Loucy (cell line): Measurements from ENCODE around the gene GABBR2.
"Not testable (repeated sequence)": the region's sequence is repeated elsewhere in the genome, so short reads cannot be mapped to it uniquely, and the experiment has no call there.

ENCODE experiments used
- H2AFZ ChIP-seq: fragments of 200-600 bp; sonication (generic); 2 replicates; pipeline ENCODE4 v1.6.0; 2016; ENCODE audit warnings: antibody characterized with exemption, mild to moderate bottlenecking, low read length, moderate library complexity
- H3F3A ChIP-seq: fragments of 200-600 bp; 2 replicates; pipeline ENCODE4 v1.6.0; 2016; ENCODE audit warnings: antibody characterized with exemption, low read depth, mild to moderate bottlenecking
- H3K27me3 ChIP-seq: fragments of 200-600 bp; sonication (generic); 2 replicates; pipeline ENCODE4 v1.6.1; 2014; ENCODE audit warnings: low read length, mild to moderate bottlenecking; ENCODE audit not compliant: insufficient read depth, poor library complexity, severe bottlenecking
- H3K36me3 ChIP-seq: fragments of 200-600 bp; sonication (generic); 2 replicates; pipeline ENCODE4 v1.6.1; 2016; ENCODE audit warnings: low read length; ENCODE audit not compliant: insufficient read depth
- H3K4me1 ChIP-seq: fragments of 200-600 bp; sonication (generic); 2 replicates; pipeline ENCODE4 v1.5.1; 2014; ENCODE audit warnings: low read length, mild to moderate bottlenecking; ENCODE audit not compliant: insufficient read depth, poor library complexity, severe bottlenecking
- H3K4me2 ChIP-seq: fragments of 200-600 bp; sonication (generic); 2 replicates; pipeline ENCODE4 v1.6.0; 2014; ENCODE audit warnings: antibody characterized with exemption, low read length, low read depth, mild to moderate bottlenecking; ENCODE audit not compliant: poor library complexity, severe bottlenecking
- H3K4me3 ChIP-seq: fragments of 200-600 bp; sonication (generic); 2 replicates; pipeline ENCODE4 v1.5.1; 2014; ENCODE audit warnings: low read length, mild to moderate bottlenecking, mixed read lengths; ENCODE audit not compliant: poor library complexity, severe bottlenecking
- H3K79me2 ChIP-seq: fragments of 200-600 bp; sonication (generic); 2 replicates; pipeline ENCODE4 v1.6.1; 2014; ENCODE audit warnings: low read length; ENCODE audit not compliant: insufficient read depth
- H3K9ac ChIP-seq: fragments of 200-600 bp; sonication (generic); 2 replicates; pipeline ENCODE4 v1.6.0; 2014; ENCODE audit warnings: mild to moderate bottlenecking, low read depth, low read length, moderate library complexity; ENCODE audit not compliant: poor library complexity, severe bottlenecking
- H3K9me2 ChIP-seq: fragments of 200-600 bp; sonication (generic); replicated peaks from 2 replicates; pipeline ENCODE4 v1.6.1; 2016; ENCODE audit warnings: low read depth, low read length, mixed read lengths
- H3K9me3 ChIP-seq: fragments of 200-600 bp; sonication (generic); 2 replicates; pipeline ENCODE4 v1.6.1; 2014; ENCODE audit warnings: mild to moderate bottlenecking, antibody characterized with exemption, low read length, low read depth; ENCODE audit not compliant: insufficient read depth
- H4K20me1 ChIP-seq: fragments of 200-600 bp; sonication (generic); 2 replicates; pipeline ENCODE4 v1.6.0; 2014; ENCODE audit warnings: antibody characterized with exemption, low read length, mild to moderate bottlenecking; ENCODE audit not compliant: insufficient read depth, poor library complexity, severe bottlenecking
- EZH2phosphoT487 ChIP-seq: fragments of 200-600 bp; IDR thresholded peaks from 2 replicates; pipeline ENCODE4 v1.6.1; 2018; ENCODE audit warnings: antibody characterized with exemption, mild to moderate bottlenecking, moderate library complexity, borderline replicate concordance
- TF ChIP-seq, protein P1 (sequence below): fragments of 200-600 bp; sonication (generic); conservative IDR thresholded peaks from 2 replicates; pipeline ENCODE4 v1.5.1; 2014; ENCODE audit warnings: mild to moderate bottlenecking, antibody characterized with exemption, low read length

GABBR2 gene

DNA sequence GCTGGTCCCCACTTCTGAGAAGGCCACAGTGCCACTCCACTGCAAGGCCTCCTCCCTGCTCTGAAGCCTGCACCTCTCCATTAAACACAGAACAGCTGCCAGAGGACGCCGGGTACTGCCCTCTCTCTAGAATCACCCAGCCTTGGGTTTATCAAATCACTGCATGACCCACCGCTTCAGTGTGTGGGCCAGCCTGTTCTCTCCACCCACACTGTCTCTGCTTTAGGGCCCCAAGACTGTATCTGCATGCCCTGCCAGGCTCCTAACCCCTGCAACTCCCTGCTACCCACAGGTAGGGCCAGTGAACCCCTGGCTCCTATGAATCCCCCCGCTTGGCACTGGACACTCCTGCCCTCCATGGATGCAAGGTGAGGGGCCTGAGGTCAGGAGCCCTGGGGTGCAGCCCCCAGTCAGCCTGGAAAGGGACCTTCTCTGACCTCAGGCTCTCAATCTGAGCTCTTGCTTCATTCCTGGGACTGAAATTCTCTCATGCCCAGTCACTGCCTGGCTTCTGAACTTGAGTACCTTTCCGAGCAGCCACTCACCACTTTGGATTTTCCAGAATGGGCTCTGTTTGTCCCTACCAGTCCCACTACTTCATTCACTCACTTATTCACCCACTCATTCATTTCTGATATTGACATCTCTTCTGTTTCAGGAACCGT lies 206.3 kb downstream of the GABBR2 start:
- no peak overlapping the region for H3K9ac ChIP-seq
- H3K79me2 ChIP-seq: no peaks in the 10 kb centered on the region
- H3K4me1 ChIP-seq: no peaks in the 10 kb centered on the region
- H3K4me2 ChIP-seq: no peak overlapping the region
- no peak overlapping the region for H2AFZ ChIP-seq
- no peak for TF ChIP-seq EZH2phosphoT487
- TF ChIP-seq, protein P1, sequence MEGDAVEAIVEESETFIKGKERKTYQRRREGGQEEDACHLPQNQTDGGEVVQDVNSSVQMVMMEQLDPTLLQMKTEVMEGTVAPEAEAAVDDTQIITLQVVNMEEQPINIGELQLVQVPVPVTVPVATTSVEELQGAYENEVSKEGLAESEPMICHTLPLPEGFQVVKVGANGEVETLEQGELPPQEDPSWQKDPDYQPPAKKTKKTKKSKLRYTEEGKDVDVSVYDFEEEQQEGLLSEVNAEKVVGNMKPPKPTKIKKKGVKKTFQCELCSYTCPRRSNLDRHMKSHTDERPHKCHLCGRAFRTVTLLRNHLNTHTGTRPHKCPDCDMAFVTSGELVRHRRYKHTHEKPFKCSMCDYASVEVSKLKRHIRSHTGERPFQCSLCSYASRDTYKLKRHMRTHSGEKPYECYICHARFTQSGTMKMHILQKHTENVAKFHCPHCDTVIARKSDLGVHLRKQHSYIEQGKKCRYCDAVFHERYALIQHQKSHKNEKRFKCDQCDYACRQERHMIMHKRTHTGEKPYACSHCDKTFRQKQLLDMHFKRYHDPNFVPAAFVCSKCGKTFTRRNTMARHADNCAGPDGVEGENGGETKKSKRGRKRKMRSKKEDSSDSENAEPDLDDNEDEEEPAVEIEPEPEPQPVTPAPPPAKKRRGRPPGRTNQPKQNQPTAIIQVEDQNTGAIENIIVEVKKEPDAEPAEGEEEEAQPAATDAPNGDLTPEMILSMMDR: no peak
- H3K27me3 ChIP-seq: no peaks in the 10 kb centered on the region
- no peaks in the 10 kb centered on the region for H3K9me2 ChIP-seq
- H3K4me3 ChIP-seq: no peak overlapping the region
- no peaks in the 10 kb centered on the region for H3K9me3 ChIP-seq
- H3F3A ChIP-seq: no peaks in the 10 kb centered on the region
- no peaks in the 10 kb centered on the region for H3K36me3 ChIP-seq
- no peaks in the 10 kb centered on the region for H4K20me1 ChIP-seq

DNA sequence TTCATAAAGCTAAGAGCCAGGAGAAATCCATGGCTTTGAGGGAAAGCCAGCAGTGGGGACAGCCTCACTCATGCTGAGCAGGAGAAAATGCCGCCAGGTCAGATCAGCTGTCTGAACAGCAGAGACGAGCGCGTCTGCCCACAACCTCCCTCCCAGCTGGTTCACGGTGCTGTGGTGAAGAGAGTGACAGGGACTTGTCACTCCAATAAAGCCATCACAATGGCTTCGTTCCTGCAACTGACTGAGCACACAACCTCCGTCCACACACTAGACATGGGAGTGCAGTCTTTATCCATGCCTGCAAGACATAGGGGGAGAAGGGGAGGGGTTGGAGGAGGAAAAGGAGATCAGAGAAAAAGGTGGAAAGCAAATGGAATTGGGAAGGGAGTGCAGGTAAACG lies 206.9 kb downstream of the GABBR2 start:
- Histone ChIP-seq H3K9me3 (no peaks in the 10 kb centered on the region), H3F3A (no peaks in the 10 kb centered on the region), H3K9ac (no peak overlapping the region), H3K9me2 (no peaks in the 10 kb centered on the region), H2AFZ (no peak overlapping the region), H3K36me3 (no peaks in the 10 kb centered on the region), H4K20me1 (no peaks in the 10 kb centered on the region), H3K79me2 (no peaks in the 10 kb centered on the region), H3K4me2 (no peak overlapping the region), H3K4me1 (no peaks in the 10 kb centered on the region), H3K27me3 (no peaks in the 10 kb centered on the region), H3K4me3 (no peak overlapping the region)
- TF ChIP-seq EZH2phosphoT487: no peak
- TF ChIP-seq, protein P1: no peak

DNA sequence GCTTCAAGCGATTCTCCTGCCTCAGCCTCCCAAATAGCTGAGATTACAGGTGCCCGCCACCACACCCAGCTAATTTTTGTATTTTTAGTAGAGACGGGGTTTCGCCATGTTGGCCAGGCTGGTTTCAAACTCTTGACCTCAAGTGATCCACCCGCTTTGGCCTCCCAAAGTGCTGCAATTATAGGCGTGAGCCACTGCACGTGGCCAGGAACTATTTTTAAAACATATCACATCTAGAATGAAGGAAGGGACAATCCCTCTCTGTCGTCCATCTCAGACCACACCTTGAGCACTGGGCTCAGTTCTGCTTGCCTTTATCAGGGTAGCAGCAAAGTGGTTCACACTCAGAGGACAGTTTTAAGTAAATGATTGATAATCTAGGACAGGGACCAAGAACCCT lies 207.5 kb downstream of the GABBR2 start:
- H3K36me3 ChIP-seq, H3K4me1 ChIP-seq, H3K9me2 ChIP-seq, H3K79me2 ChIP-seq, H3K9me3 ChIP-seq, H2AFZ ChIP-seq, H3K4me2 ChIP-seq, H3K27me3 ChIP-seq, H3F3A ChIP-seq, H3K9ac ChIP-seq, H4K20me1 ChIP-seq, H3K4me3 ChIP-seq: not testable (repeated sequence)

DNA sequence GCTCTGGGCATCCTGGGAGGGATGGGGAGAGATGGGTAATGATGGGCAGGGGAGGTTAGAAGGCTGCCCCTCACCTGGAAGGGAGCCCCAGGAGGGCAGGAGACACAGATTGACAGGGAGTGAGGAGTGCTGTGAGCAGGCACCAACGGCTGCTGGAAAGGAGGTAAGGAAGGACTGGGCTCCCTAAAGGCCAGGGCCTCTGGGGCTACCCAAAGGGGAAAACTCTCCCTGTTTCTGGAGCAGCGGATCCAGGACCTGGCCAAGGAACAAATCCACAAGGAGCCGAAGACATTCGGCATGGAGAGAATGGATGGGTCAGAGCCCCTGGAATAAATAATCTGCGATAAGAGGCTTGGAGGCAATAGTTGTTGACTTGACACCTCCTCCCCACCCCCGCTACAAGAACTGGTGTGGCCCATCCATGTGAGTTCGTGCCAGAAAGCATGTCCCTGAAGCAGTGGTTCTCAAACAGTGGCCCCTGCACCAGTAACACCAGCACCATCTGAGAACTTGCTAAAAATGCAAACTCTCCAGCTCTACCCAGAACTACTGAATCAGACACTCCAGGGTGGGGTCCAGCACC lies 208.3 kb downstream of the GABBR2 start:
- H3K4me2 ChIP-seq: no peak overlapping the region
- H3K9me2 ChIP-seq: no peaks in the 10 kb centered on the region
- no peaks in the 10 kb centered on the region for H4K20me1 ChIP-seq
- no peaks in the 10 kb centered on the region for H3F3A ChIP-seq
- TF ChIP-seq EZH2phosphoT487: no peak
- no peak overlapping the region for H3K4me3 ChIP-seq
- H3K27me3 ChIP-seq: no peaks in the 10 kb centered on the region
- no peaks in the 10 kb centered on the region for H3K4me1 ChIP-seq
- no peaks in the 10 kb centered on the region for H3K9me3 ChIP-seq
- no peaks in the 10 kb centered on the region for H3K36me3 ChIP-seq
- no peak overlapping the region for H2AFZ ChIP-seq
- H3K9ac ChIP-seq: no peak overlapping the region
- no peaks in the 10 kb centered on the region for H3K79me2 ChIP-seq
